ENCODE results near the gene ARHGEF16.

ARHGEF16 gene

DNA sequence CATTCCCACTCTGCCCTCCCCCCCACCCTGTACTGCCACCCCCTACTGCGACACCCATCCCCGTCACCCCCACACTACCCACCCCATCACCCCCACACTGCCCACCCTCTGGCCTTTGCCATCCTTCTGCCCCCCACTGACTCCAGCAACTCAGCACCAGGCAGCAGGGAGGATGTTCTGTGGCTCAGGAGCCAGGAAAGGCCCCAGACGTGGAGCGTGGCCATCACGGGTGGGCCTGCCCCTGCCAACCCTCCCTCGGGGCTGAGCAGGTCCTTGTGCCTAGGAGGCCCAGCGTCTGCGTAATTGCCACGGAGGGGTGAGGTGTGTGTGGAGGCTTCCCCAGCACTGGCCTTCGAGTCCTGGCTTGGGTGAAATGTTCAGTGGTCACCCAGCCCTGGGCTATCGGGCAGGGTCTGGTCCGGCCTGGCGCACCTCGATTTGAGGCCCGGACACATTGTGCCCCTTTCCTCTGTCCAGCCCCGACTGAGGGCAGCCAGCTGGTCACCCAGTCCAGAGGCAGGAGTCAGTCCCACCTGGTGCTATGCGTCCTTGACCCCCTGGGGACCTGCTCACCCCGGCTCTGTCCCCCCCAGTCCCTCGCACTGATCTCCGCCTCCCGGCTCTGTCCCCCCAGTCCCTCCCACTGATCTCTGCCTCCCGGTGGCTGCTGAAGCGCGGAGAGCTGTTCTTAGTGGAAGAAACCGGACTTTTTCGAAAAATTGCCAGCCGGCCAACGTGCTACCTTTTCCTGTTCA, 23.0 kb downstream of the ARHGEF16 start:
- POLR2A ChIA-PET, result no interaction called here
- CTCF ChIA-PET, result interaction anchor here (1.2 to 2.3 kb wide), 2 partner anchors 24 to 138 kb away, joined by 4 to 8 read pairs; no protein-coding TSS in a partner anchor
- no peak for TF ChIP-seq CTCF (IDR thresholded peaks at IDR 0.05; ENCODE audit: insufficient read depth, low read length, missing control alignments)
- no peak overlapping the region for H3K4me3 ChIP-seq (ENCODE audit: low read depth, low read length)
- no peak for DNase-seq (ENCODE audit: low read depth, low spot score)

- POLR2A ChIA-PET, result no interaction called here
- H3K4me3 ChIP-seq (ENCODE audit: low read depth, low read length), result no peak overlapping the region
- TF ChIP-seq CTCF (IDR thresholded peaks at IDR 0.05; ENCODE audit: insufficient read depth, low read length, missing control alignments), result no peak
- DNase-seq (ENCODE audit: low read depth, low spot score), result no peak
- CTCF ChIA-PET, result interaction anchor here (0.9 to 2.3 kb wide), 6 partner anchors 13 to 246 kb away, joined by 3 to 8 read pairs (median 4); no protein-coding TSS in a partner anchor
Observed at GRCh38 chr1:3478187-3478586, 23.7 kb downstream of the ARHGEF16 start.

GRCh38 chr1:3479511-3480368, 25.3 kb downstream of the ARHGEF16 start:
- TF ChIP-seq CTCF (IDR thresholded peaks at IDR 0.05; ENCODE audit: insufficient read depth, low read length, missing control alignments), result no peak
- no peak overlapping the region for H3K4me3 ChIP-seq (ENCODE audit: low read depth, low read length)
- CTCF ChIA-PET, result interaction anchor here (1.3 to 3.9 kb wide), 4 partner anchors 11 to 142 kb away, joined by 4 to 63 read pairs (median 13); partner anchors contain the start of gene ARHGEF16
- no peak for DNase-seq (ENCODE audit: low read depth, low spot score)
- POLR2A ChIA-PET, result no interaction called here

DNA sequence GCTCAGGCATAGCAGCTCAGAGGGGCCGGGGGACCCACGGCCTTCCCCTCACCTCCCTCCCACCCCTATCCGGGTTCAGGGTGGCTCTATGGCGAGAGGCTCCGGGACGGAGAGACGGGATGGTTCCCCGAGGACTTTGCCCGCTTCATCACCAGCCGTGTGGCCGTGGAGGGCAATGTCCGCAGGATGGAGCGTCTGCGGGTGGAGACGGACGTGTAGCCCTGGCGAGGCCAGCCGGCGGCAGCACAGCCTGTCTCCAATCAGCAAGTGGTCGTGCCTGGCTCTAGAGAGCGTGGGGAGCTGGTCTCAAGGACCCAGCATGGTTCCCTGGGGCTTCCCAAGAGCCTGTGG, 25.9 kb downstream of the ARHGEF16 start:
- TF ChIP-seq CTCF (IDR thresholded peaks at IDR 0.05; ENCODE audit: insufficient read depth, low read length, missing control alignments), result no peak
- no peak overlapping the region for H3K4me3 ChIP-seq (ENCODE audit: low read depth, low read length)
- no peak for DNase-seq (ENCODE audit: low read depth, low spot score)
- ChIA-PET CTCF (interaction anchor here (3.4 to 3.9 kb wide), 2 partner anchors 10 to 27 kb away, joined by 18 to 63 read pairs; partner anchors contain the start of gene ARHGEF16), POLR2A (no interaction called here)

DNA sequence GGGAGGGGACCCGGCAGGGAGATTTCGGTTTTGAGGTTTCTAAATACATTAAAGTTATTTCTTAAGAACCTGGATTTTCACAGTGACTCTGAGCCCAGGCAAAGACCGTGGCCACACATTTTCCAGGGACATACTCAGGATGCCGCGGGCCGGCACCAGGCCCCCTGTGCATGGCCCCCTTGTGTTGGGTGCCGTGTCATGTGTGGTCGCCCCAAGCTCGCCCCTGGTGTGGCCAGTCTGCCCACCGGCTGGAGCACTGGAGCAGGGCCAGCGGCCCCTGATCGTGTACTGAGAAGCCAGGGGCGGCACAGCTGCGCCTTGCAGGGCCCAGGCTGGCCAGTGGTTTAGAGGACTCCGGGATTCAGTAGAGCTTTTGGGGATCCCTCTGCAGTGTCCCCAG, 26.6 kb downstream of the ARHGEF16 start:
- H3K4me3 ChIP-seq (ENCODE audit: low read depth, low read length), result no peak overlapping the region
- no peak for TF ChIP-seq CTCF (IDR thresholded peaks at IDR 0.05; ENCODE audit: insufficient read depth, low read length, missing control alignments)
- ChIA-PET CTCF (interaction anchor here (2.3 to 3.9 kb wide), 3 partner anchors 9 to 28 kb away, joined by 16 to 63 read pairs (median 18); partner anchors contain the start of gene ARHGEF16), POLR2A (no interaction called here)
- no peak for DNase-seq (ENCODE audit: low read depth, low spot score)
